Measurements from ENCODE around the gene LIAS.
A peak's percentile ranks its signal among the peaks of the same experiment; 100 is the strongest.

The LIAS gene

DNA sequence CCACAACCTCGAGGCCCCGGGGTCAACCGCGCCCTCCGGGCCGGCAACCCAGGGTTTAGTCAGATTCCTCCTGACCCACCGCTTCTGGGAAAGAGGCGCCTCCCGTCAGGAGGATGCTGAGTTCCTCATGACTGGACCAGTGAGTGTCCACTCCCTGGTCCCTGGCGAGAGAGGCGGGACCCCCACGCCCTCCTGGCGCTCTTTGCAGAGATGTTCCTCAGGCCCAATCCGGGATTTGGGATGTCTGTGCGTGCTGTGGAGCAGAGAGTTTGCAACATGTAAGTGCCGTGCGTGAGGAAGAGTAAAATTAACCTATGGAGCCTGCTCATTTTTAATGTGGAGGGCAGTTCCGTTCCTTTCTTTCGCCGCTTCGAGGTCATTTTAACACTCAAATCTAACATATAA is 69.2 kb downstream of the LIAS start:
- H2AFZ ChIP-seq (ENCODE audit: low read depth, low read length), result peak overlapping the region; percentile 22; the same call in 1 of the 2 replicates
- peak overlapping the region; percentile 84 for H3K4me3 ChIP-seq (ENCODE audit: low read length)
- 0 out of 2 replicates have a peak, but pooled peaks cover 2% of the 10 kb centered on the region for H3K9me3 ChIP-seq (ENCODE audit: insufficient read depth, low read length)
- no peaks in the 10 kb centered on the region for H4K20me1 ChIP-seq (ENCODE audit: insufficient read depth, low read length)
- H3K4me2 ChIP-seq (ENCODE audit: low read length), result peak overlapping the region; percentile 91
- peak overlapping the region; percentile 85 for H3K9ac ChIP-seq (ENCODE audit: low read length)
- TF ChIP-seq, protein P1, sequence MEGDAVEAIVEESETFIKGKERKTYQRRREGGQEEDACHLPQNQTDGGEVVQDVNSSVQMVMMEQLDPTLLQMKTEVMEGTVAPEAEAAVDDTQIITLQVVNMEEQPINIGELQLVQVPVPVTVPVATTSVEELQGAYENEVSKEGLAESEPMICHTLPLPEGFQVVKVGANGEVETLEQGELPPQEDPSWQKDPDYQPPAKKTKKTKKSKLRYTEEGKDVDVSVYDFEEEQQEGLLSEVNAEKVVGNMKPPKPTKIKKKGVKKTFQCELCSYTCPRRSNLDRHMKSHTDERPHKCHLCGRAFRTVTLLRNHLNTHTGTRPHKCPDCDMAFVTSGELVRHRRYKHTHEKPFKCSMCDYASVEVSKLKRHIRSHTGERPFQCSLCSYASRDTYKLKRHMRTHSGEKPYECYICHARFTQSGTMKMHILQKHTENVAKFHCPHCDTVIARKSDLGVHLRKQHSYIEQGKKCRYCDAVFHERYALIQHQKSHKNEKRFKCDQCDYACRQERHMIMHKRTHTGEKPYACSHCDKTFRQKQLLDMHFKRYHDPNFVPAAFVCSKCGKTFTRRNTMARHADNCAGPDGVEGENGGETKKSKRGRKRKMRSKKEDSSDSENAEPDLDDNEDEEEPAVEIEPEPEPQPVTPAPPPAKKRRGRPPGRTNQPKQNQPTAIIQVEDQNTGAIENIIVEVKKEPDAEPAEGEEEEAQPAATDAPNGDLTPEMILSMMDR (IDR thresholded peaks at IDR 0.05; ENCODE audit: low read depth, low read length), result no peak
- TF ChIP-seq EZH2phosphoT487 (IDR thresholded peaks at IDR 0.05; ENCODE audit: low read depth), result no peak
- H3K27me3 ChIP-seq (ENCODE audit: low read depth, low read length), result no peaks in the 10 kb centered on the region
- H3K79me2 ChIP-seq (ENCODE audit: low read length), result peaks cover 23% of the 10 kb centered on the region
- peaks cover 14% of the 10 kb centered on the region for H3K36me3 ChIP-seq (replicated peaks; ENCODE audit: low read depth, low read length)
- peak overlapping the region; percentile 28 for H3K27ac ChIP-seq (ENCODE audit: low read length)
- peaks cover 13% of the 10 kb centered on the region for H3K4me1 ChIP-seq (ENCODE audit: low read length)
